Endometrial microvascular endothelial cells (primary cell): ENCODE results near the gene ELOVL6. TPM values are rescaled to one million over a fixed set of nuclear protein-coding genes. Genes with fewer than 3 reads are reported as not detected.

Source experiments
- in situ Hi-C: cut with HindIII; loops from 2 replicates; pipeline ENCODE4 v1.10.0; 2017; ENCODE audit warnings: low sequenced_read_pairs, low pct_unique_long_range_greater_than_20kb; ENCODE audit errors: inconsistent ontology term
- total RNA-seq: library from RNA; depleted of rRNA; stranded (reverse); fragments of >200 nt; gene quantifications from one replicate; pipeline ENCODE4 v1.2.3, GENCODE V29; 2015; ENCODE audit errors: inconsistent ontology term

The ELOVL6 gene
- total RNA-seq, 1 donor from 2014 or later: 7.7 TPM

- in situ Hi-C loops: no loop called here
Measured at GRCh38 chr4:110134269-110134869, 64.0 kb downstream of the ELOVL6 start.

GRCh38 chr4:110132816-110133719 is 65.3 kb downstream of the ELOVL6 start:
- in situ Hi-C loops: no loop called here

GRCh38 chr4:110131916-110132315 is 66.5 kb downstream of the ELOVL6 start:
- in situ Hi-C loops: no loop called here

GRCh38 chr4:110130576-110131358 is 67.6 kb downstream of the ELOVL6 start:
- in situ Hi-C loops: no loop called here

GRCh38 chr4:110129544-110129943 is 68.9 kb downstream of the ELOVL6 start:
- in situ Hi-C loops: no loop called here

GRCh38 chr4:110128472-110128919 is 69.9 kb downstream of the ELOVL6 start:
- in situ Hi-C loops: no loop called here

GRCh38 chr4:110128029-110128428 is 70.4 kb downstream of the ELOVL6 start:
- in situ Hi-C loops: no loop called here

GRCh38 chr4:110124711-110125110 is 73.7 kb downstream of the ELOVL6 start:
- in situ Hi-C loops: no loop called here

- in situ Hi-C loops: no loop called here
Measured at GRCh38 chr4:110122201-110122600, 76.2 kb downstream of the ELOVL6 start.

- in situ Hi-C loops: no loop called here
Measured at GRCh38 chr4:110120506-110120905, 77.9 kb downstream of the ELOVL6 start.

- in situ Hi-C loops: no loop called here
Measured at GRCh38 chr4:110119880-110120279, 78.5 kb downstream of the ELOVL6 start.

- in situ Hi-C loops: no loop called here
Measured at GRCh38 chr4:110119337-110119736, 79.1 kb downstream of the ELOVL6 start.

- in situ Hi-C loops: no loop called here
Measured at GRCh38 chr4:110112056-110112455, 86.4 kb downstream of the ELOVL6 start.

- in situ Hi-C loops: no loop called here
Measured at GRCh38 chr4:110109455-110109854, 89.0 kb downstream of the ELOVL6 start.

GRCh38 chr4:110108960-110109359 is 89.5 kb downstream of the ELOVL6 start:
- in situ Hi-C loops: no loop called here

GRCh38 chr4:110108422-110108821 is 90.0 kb downstream of the ELOVL6 start:
- in situ Hi-C loops: no loop called here

- in situ Hi-C loops: no loop called here
Measured at GRCh38 chr4:110107866-110108265, 90.5 kb downstream of the ELOVL6 start.

- in situ Hi-C loops: no loop called here
Measured at GRCh38 chr4:110106931-110107296, 91.5 kb downstream of the ELOVL6 start.

- in situ Hi-C loops: no loop called here
Measured at GRCh38 chr4:110104661-110105060, 93.8 kb downstream of the ELOVL6 start.

- in situ Hi-C loops: no loop called here
Measured at GRCh38 chr4:110099638-110100037, 98.8 kb downstream of the ELOVL6 start.
